ENCODE results near the gene OAS1. TPM values are rescaled to one million over a fixed set of nuclear protein-coding genes. Genes with fewer than 3 reads are reported as not detected.

The OAS1 gene
- total RNA-seq, 1 donor from 2014 or later, result 0.38 TPM

- Mint-ChIP-seq H3K9me3 (ENCODE audit: low read depth) (no peaks in the 10 kb centered on the region), H3K4me1 (ENCODE audit: low read depth) (no peaks in the 10 kb centered on the region), H3K27me3 (peaks cover 34% of the 10 kb centered on the region), H3K27ac (no peak overlapping the region), H3K4me3 (ENCODE audit: low read depth) (no peak overlapping the region), H3K36me3 (ENCODE audit: insufficient read depth) (no peaks in the 10 kb centered on the region)
- no peak for DNase-seq (ENCODE audit: low spot score, unreplicated experiment)
- no peak for TF ChIP-seq CTCF (IDR thresholded peaks at IDR 0.05; ENCODE audit: unreplicated experiment)
Measured at GRCh38 chr12:112898380-112898779, 8.4 kb upstream of the OAS1 start.

GRCh38 chr12:112900298-112901145 is 6.2 kb upstream of the OAS1 start:
- Mint-ChIP-seq H3K36me3 (ENCODE audit: insufficient read depth) (no peaks in the 10 kb centered on the region), H3K4me3 (ENCODE audit: low read depth) (no peak overlapping the region), H3K27ac (no peak overlapping the region), H3K9me3 (ENCODE audit: low read depth) (no peaks in the 10 kb centered on the region), H3K27me3 (peaks cover 34% of the 10 kb centered on the region), H3K4me1 (ENCODE audit: low read depth) (no peaks in the 10 kb centered on the region)
- no peak for DNase-seq (ENCODE audit: low spot score, unreplicated experiment)
- TF ChIP-seq CTCF (IDR thresholded peaks at IDR 0.05; ENCODE audit: unreplicated experiment), result peak; percentile 62

GRCh38 chr12:112901271-112901670 is 5.5 kb upstream of the OAS1 start:
- Mint-ChIP-seq H3K27ac (no peak overlapping the region), H3K27me3 (peaks cover 29% of the 10 kb centered on the region), H3K36me3 (ENCODE audit: insufficient read depth) (no peaks in the 10 kb centered on the region), H3K4me1 (ENCODE audit: low read depth) (no peaks in the 10 kb centered on the region), H3K4me3 (ENCODE audit: low read depth) (no peak overlapping the region), H3K9me3 (ENCODE audit: low read depth) (no peaks in the 10 kb centered on the region)
- TF ChIP-seq CTCF (IDR thresholded peaks at IDR 0.05; ENCODE audit: unreplicated experiment), result no peak
- DNase-seq (ENCODE audit: low spot score, unreplicated experiment), result no peak

DNA sequence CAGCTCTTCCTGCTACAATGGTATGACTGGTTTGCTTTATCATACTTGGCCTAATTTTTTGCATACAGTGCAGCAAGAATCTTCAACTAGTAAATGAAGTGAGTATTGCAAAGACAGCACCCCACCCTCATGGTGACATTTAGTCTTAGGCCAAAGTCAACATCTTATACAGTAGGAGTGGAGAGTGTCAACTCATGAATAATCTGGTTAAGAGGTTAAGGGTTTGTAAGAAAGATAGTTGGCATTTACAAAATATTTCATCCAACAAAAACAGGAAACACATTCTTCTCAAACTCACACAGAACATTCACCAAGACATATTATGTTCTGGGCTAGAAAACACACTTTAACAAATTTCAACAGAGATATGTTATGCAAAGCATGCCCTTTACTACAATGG is 2.2 kb upstream of the OAS1 start:
- Mint-ChIP-seq H3K27ac (no peak overlapping the region), H3K4me1 (ENCODE audit: low read depth) (peaks cover 3% of the 10 kb centered on the region), H3K9me3 (ENCODE audit: low read depth) (no peaks in the 10 kb centered on the region), H3K27me3 (peaks cover 21% of the 10 kb centered on the region), H3K36me3 (ENCODE audit: insufficient read depth) (no peaks in the 10 kb centered on the region), H3K4me3 (ENCODE audit: low read depth) (no peak overlapping the region)
- DNase-seq (ENCODE audit: low spot score, unreplicated experiment), result no peak
- TF ChIP-seq CTCF (IDR thresholded peaks at IDR 0.05; ENCODE audit: unreplicated experiment), result no peak

GRCh38 chr12:112905451-112906089 is 1.2 kb upstream of the OAS1 start:
- peaks cover 27% of the 10 kb centered on the region for H3K27me3 Mint-ChIP-seq
- H3K27ac Mint-ChIP-seq, result no peak overlapping the region
- DNase-seq (ENCODE audit: low spot score, unreplicated experiment), result no peak
- no peak for TF ChIP-seq CTCF (IDR thresholded peaks at IDR 0.05; ENCODE audit: unreplicated experiment)
- peaks cover 3% of the 10 kb centered on the region for H3K4me1 Mint-ChIP-seq (ENCODE audit: low read depth)
- no peak overlapping the region for H3K4me3 Mint-ChIP-seq (ENCODE audit: low read depth)
- H3K36me3 Mint-ChIP-seq (ENCODE audit: insufficient read depth), result no peaks in the 10 kb centered on the region
- H3K9me3 Mint-ChIP-seq (ENCODE audit: low read depth), result no peaks in the 10 kb centered on the region

Measured in progenitor cell of endocrine pancreas (in vitro differentiated cells).